ENCODE results near the gene ZDHHC20.

ZDHHC20 gene

GRCh38 chr13:21372530-21372929, 86.6 kb downstream of the ZDHHC20 start:
- no peak overlapping the region for H3K4me2 ChIP-seq (ENCODE audit: low read length)
- peaks cover 13% of the 10 kb centered on the region for H3K36me3 ChIP-seq (ENCODE audit: control insufficient read depth, low read length)
- H3K27ac ChIP-seq (ENCODE audit: low read depth, low read length): no peak overlapping the region
- no peaks in the 10 kb centered on the region for H3K27me3 ChIP-seq (ENCODE audit: control insufficient read depth, low read length)
- no peaks in the 10 kb centered on the region for H3K79me2 ChIP-seq (ENCODE audit: control insufficient read depth, low read length)
- no peaks in the 10 kb centered on the region for H4K20me1 ChIP-seq (ENCODE audit: control insufficient read depth, insufficient read depth, low read depth, low read length)
- no peaks in the 10 kb centered on the region; the same call in 1 of the 2 replicates for H3F3A ChIP-seq (ENCODE audit: control insufficient read depth, insufficient read depth)
- TF ChIP-seq CTCF (IDR thresholded peaks at IDR 0.05; ENCODE audit: low read depth, low read length, poor library complexity, severe bottlenecking) (no peak), EZH2phosphoT487 (IDR thresholded peaks at IDR 0.05; ENCODE audit: borderline replicate concordance, low read length) (no peak)
- no peaks in the 10 kb centered on the region for H3K9me2 ChIP-seq (replicated peaks; ENCODE audit: control insufficient read depth, low read length)
- no peaks in the 10 kb centered on the region for H3K4me1 ChIP-seq (ENCODE audit: control insufficient read depth, low read length)
- H3K4me3 ChIP-seq (ENCODE audit: low read length): no peak overlapping the region
- no peaks in the 10 kb centered on the region for H3K9me3 ChIP-seq (ENCODE audit: control insufficient read depth, insufficient read depth, low read length)

- no peaks in the 10 kb centered on the region for H4K20me1 ChIP-seq (ENCODE audit: control insufficient read depth, insufficient read depth, low read depth, low read length)
Observed at GRCh38 chr13:21371011-21371410, 88.1 kb downstream of the ZDHHC20 start.

GRCh38 chr13:21365574-21365973, 93.5 kb downstream of the ZDHHC20 start:
- H3K27ac ChIP-seq (ENCODE audit: low read depth, low read length): no peak overlapping the region
- no peaks in the 10 kb centered on the region for H3K79me2 ChIP-seq (ENCODE audit: control insufficient read depth, low read length)
- TF ChIP-seq CTCF (IDR thresholded peaks at IDR 0.05; ENCODE audit: low read depth, low read length, poor library complexity, severe bottlenecking) (no peak), EZH2phosphoT487 (IDR thresholded peaks at IDR 0.05; ENCODE audit: borderline replicate concordance, low read length) (no peak)
- H3K27me3 ChIP-seq (ENCODE audit: control insufficient read depth, low read length): no peaks in the 10 kb centered on the region
- no peak overlapping the region for H3K4me3 ChIP-seq (ENCODE audit: low read length)
- H3K9me2 ChIP-seq (replicated peaks; ENCODE audit: control insufficient read depth, low read length): no peaks in the 10 kb centered on the region
- H3F3A ChIP-seq (ENCODE audit: control insufficient read depth, insufficient read depth): no peaks in the 10 kb centered on the region
- H3K4me1 ChIP-seq (ENCODE audit: control insufficient read depth, low read length): no peaks in the 10 kb centered on the region
- no peaks in the 10 kb centered on the region for H3K36me3 ChIP-seq (ENCODE audit: control insufficient read depth, low read length)
- no peaks in the 10 kb centered on the region for H4K20me1 ChIP-seq (ENCODE audit: control insufficient read depth, insufficient read depth, low read depth, low read length)
- H3K4me2 ChIP-seq (ENCODE audit: low read length): no peak overlapping the region
- H3K9me3 ChIP-seq (ENCODE audit: control insufficient read depth, insufficient read depth, low read length): no peaks in the 10 kb centered on the region

More at GRCh38 chr13:21371011-21371410, 88.1 kb downstream of the ZDHHC20 start:
- H3K27me3 ChIP-seq (ENCODE audit: control insufficient read depth, low read length): no peaks in the 10 kb centered on the region
- H3K36me3 ChIP-seq (ENCODE audit: control insufficient read depth, low read length): peaks cover 13% of the 10 kb centered on the region
- no peaks in the 10 kb centered on the region for H3K79me2 ChIP-seq (ENCODE audit: control insufficient read depth, low read length)
- no peak overlapping the region for H3K4me3 ChIP-seq (ENCODE audit: low read length)
- no peak overlapping the region for H3K4me2 ChIP-seq (ENCODE audit: low read length)
- TF ChIP-seq CTCF (IDR thresholded peaks at IDR 0.05; ENCODE audit: low read depth, low read length, poor library complexity, severe bottlenecking) (no peak), EZH2phosphoT487 (IDR thresholded peaks at IDR 0.05; ENCODE audit: borderline replicate concordance, low read length) (no peak)
- no peaks in the 10 kb centered on the region; the same call in 1 of the 2 replicates for H3F3A ChIP-seq (ENCODE audit: control insufficient read depth, insufficient read depth)
- H3K27ac ChIP-seq (ENCODE audit: low read depth, low read length): no peak overlapping the region
- no peaks in the 10 kb centered on the region for H3K9me3 ChIP-seq (ENCODE audit: control insufficient read depth, insufficient read depth, low read length)
- H3K9me2 ChIP-seq (replicated peaks; ENCODE audit: control insufficient read depth, low read length): no peaks in the 10 kb centered on the region
- H3K4me1 ChIP-seq (ENCODE audit: control insufficient read depth, low read length): no peaks in the 10 kb centered on the region

Measured in DOHH2 (cell line).